ENCODE results near the gene DDX23. TPM values are rescaled to one million over a fixed set of nuclear protein-coding genes. Genes with fewer than 3 reads are reported as not detected.
"Not testable (repeated sequence)": the region's sequence is repeated elsewhere in the genome, so short reads cannot be mapped to it uniquely, and the experiment has no call there.

Gene DDX23
- total RNA-seq, 2 donors from 2014 or later: 98.5 to 108 TPM

GRCh38 chr12:48875944-48876515, 24.1 kb upstream of the DDX23 start:
- no peak overlapping the region for H3K4me3 ChIP-seq (ENCODE audit: low read length)
- no peak overlapping the region for H3K9ac ChIP-seq (ENCODE audit: extremely low read depth, low read length, poor library complexity, severe bottlenecking)
- Mint-ChIP-seq H3K4me1 (peaks cover 7% of the 10 kb centered on the region), H3K27me3 (ENCODE audit: insufficient read depth) (peaks cover 10% of the 10 kb centered on the region), H3K4me3 (no peak overlapping the region), H3K27ac (no peak overlapping the region), H3K36me3 (ENCODE audit: low read depth) (no peaks in the 10 kb centered on the region), H3K9me3 (no peaks in the 10 kb centered on the region)
- H3K27me3 ChIP-seq (ENCODE audit: control insufficient read depth, insufficient read depth, low read length, poor library complexity, severe bottlenecking): no peaks in the 10 kb centered on the region
- H3K4me1 ChIP-seq (ENCODE audit: control insufficient read depth, insufficient read depth, low read length): no peaks in the 10 kb centered on the region
- no peak overlapping the region for H3K27ac ChIP-seq (ENCODE audit: low read depth, low read length)
- WGBS, 2 experiments (ENCODE audit: insufficient coverage in 1 of 2, insufficient read length in 1 of 2): 68 to 72% methylated on average over 4 of the region's 4 CpGs
- H3K36me3 ChIP-seq (ENCODE audit: control insufficient read depth, insufficient read depth, low read length): no peaks in the 10 kb centered on the region
- no peaks in the 10 kb centered on the region for H3K9me3 ChIP-seq (ENCODE audit: control insufficient read depth, low read length)
- DNase-seq: no peak
- TF ChIP-seq CTCF (conservative IDR thresholded peaks at IDR 0.05): no peak

GRCh38 chr12:48873534-48873933, 21.6 kb upstream of the DDX23 start:
- not testable (repeated sequence) for H3K4me1 Mint-ChIP-seq; H3K27me3 ChIP-seq (ENCODE audit: control insufficient read depth, insufficient read depth, low read length, poor library complexity, severe bottlenecking); H3K9me3 Mint-ChIP-seq; H3K4me3 ChIP-seq (ENCODE audit: low read length); H3K36me3 ChIP-seq (ENCODE audit: control insufficient read depth, insufficient read depth, low read length); H3K4me3 Mint-ChIP-seq; H3K36me3 Mint-ChIP-seq (ENCODE audit: low read depth); H3K9me3 ChIP-seq (ENCODE audit: control insufficient read depth, low read length); H3K27ac Mint-ChIP-seq; H3K4me1 ChIP-seq (ENCODE audit: control insufficient read depth, insufficient read depth, low read length); H3K9ac ChIP-seq (ENCODE audit: extremely low read depth, low read length, poor library complexity, severe bottlenecking); H3K27me3 Mint-ChIP-seq (ENCODE audit: insufficient read depth); DNase-seq; H3K27ac ChIP-seq (ENCODE audit: low read depth, low read length)
- 91 to 92% methylated on average over 7 to 8 of the region's 8 CpGs for WGBS, 2 experiments (ENCODE audit: insufficient coverage in 1 of 2, insufficient read length in 1 of 2)

- Histone ChIP-seq H3K9ac (ENCODE audit: extremely low read depth, low read length, poor library complexity, severe bottlenecking) (no peak overlapping the region), H3K4me1 (ENCODE audit: control insufficient read depth, insufficient read depth, low read length) (no peaks in the 10 kb centered on the region), H3K9me3 (ENCODE audit: control insufficient read depth, low read length) (no peaks in the 10 kb centered on the region), H3K4me3 (ENCODE audit: low read length) (no peak overlapping the region), H3K36me3 (ENCODE audit: control insufficient read depth, insufficient read depth, low read length) (no peaks in the 10 kb centered on the region), H3K27me3 (ENCODE audit: control insufficient read depth, insufficient read depth, low read length, poor library complexity, severe bottlenecking) (no peaks in the 10 kb centered on the region), H3K27ac (ENCODE audit: low read depth, low read length) (no peak overlapping the region)
- TF ChIP-seq CTCF (conservative IDR thresholded peaks at IDR 0.05): no peak
- Mint-ChIP-seq H3K4me1 (no peaks in the 10 kb centered on the region), H3K9me3 (no peaks in the 10 kb centered on the region), H3K4me3 (no peak overlapping the region), H3K36me3 (ENCODE audit: low read depth) (no peaks in the 10 kb centered on the region), H3K27ac (no peak overlapping the region), H3K27me3 (ENCODE audit: insufficient read depth) (peaks cover 3% of the 10 kb centered on the region)
- no peak for DNase-seq
- WGBS, 2 experiments (ENCODE audit: insufficient coverage in 1 of 2, insufficient read length in 1 of 2): 87 to 95% methylated on average over 2 to 4 of the region's 4 CpGs
These were observed 21.1 kb upstream of the DDX23 start for GRCh38 chr12:48873096-48873495.

GRCh38 chr12:48869191-48869590, 17.2 kb upstream of the DDX23 start:
- Histone ChIP-seq H3K27ac (ENCODE audit: low read depth, low read length) (no peak overlapping the region), H3K4me1 (ENCODE audit: control insufficient read depth, insufficient read depth, low read length) (peaks cover 2% of the 10 kb centered on the region), H3K36me3 (ENCODE audit: control insufficient read depth, insufficient read depth, low read length) (no peaks in the 10 kb centered on the region), H3K9me3 (ENCODE audit: control insufficient read depth, low read length) (no peaks in the 10 kb centered on the region), H3K27me3 (ENCODE audit: control insufficient read depth, insufficient read depth, low read length, poor library complexity, severe bottlenecking) (no peaks in the 10 kb centered on the region), H3K4me3 (ENCODE audit: low read length) (no peak overlapping the region), H3K9ac (ENCODE audit: extremely low read depth, low read length, poor library complexity, severe bottlenecking) (no peak overlapping the region)
- 85 to 92% methylated on average over 2 of the region's 2 CpGs for WGBS, 2 experiments (ENCODE audit: insufficient coverage in 1 of 2, insufficient read length in 1 of 2)
- no peak for TF ChIP-seq CTCF (conservative IDR thresholded peaks at IDR 0.05)
- peaks cover 5% of the 10 kb centered on the region for H3K27me3 Mint-ChIP-seq (ENCODE audit: insufficient read depth)
- no peak overlapping the region for H3K27ac Mint-ChIP-seq
- no peak overlapping the region for H3K4me3 Mint-ChIP-seq
- H3K4me1 Mint-ChIP-seq: peaks cover 21% of the 10 kb centered on the region
- H3K36me3 Mint-ChIP-seq (ENCODE audit: low read depth): no peaks in the 10 kb centered on the region
- no peak for DNase-seq
- no peaks in the 10 kb centered on the region for H3K9me3 Mint-ChIP-seq

Data from endodermal cell (in vitro differentiated cells).